Raji (cell line): ENCODE data around the gene NCOA7.

ENCODE experiments used
- POLR2A ChIP-seq: IDR thresholded peaks from 2 replicates; pipeline ENCODE4 v1.6.1; 2011; ENCODE audit warnings: low read depth, low read length, control low read depth; ENCODE audit not compliant: insufficient read depth

Gene NCOA7

DNA sequence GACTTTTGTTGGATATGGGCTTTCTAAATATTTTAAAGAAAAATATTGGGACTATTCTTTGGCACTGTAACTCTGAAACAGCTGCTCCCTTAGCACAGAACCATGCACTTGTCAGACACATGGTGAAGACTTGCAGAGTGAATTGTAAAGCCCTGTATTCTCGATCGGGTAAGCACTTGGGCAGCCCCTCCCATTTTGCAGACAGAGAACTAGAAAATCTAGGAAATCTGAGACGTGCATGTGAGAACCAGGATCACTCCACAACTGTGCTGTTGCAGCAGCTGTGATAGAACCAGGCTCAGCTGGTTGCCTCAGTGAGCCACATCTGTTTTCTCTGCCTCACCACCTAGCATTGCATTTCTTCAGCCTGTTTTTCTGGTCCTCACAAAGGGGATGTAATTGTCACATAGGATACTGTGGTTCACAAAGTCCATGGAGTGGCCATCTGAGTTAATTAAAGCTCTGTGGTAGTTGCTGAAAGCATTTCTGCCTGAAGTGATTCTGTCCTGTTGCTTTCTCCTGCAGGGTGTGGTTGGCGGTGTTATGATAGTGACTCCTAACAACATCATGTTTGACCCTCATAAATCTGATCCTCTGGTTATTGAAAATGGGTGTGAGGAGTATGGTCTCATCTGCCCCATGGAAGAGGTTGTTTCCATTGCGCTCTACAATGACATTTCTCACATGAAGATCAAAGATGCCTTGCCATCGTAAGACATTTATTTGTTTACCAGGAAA is 94.0 kb downstream of the NCOA7 start:
- TF ChIP-seq POLR2A, result no peak

DNA sequence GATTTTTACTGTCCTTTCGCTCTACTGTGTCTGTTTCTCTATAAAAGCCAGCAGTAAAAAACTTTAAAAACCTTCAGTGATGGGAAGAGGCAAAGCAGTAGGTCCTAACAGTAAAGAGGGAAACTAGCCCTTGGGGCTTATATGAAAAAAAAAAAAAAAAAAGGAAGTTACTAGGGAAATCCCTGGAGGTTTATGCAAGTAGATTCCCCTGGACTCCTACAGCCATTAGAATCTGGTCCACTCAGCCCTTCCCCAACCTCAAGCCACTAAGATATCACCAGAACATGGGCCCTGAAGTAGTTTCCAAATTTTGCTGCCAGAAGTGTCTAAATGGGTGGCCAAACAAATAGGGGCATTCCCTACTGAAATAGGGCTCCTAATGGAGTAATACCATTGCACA is 95.3 kb downstream of the NCOA7 start:
- TF ChIP-seq POLR2A, result no peak

DNA sequence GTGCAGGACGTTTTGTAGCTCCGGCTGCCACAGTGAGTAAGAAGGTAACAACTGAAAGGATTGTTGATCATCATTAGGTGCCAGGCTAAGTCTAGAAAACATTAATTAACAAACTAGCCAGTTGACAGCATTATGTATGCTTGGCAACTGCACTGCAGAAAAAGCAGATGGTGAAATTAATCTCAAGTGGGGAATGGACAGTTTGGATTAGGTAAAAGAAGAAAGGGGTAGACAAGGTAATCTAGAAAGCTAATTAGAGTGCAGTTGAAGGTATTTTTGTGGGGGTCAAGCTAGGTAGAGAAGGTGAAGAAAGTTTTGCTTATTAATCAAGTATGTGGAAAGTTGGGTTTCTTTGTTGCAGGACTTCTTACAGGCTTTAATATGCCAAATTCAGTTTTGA is 96.2 kb downstream of the NCOA7 start:
- no peak for TF ChIP-seq POLR2A

DNA sequence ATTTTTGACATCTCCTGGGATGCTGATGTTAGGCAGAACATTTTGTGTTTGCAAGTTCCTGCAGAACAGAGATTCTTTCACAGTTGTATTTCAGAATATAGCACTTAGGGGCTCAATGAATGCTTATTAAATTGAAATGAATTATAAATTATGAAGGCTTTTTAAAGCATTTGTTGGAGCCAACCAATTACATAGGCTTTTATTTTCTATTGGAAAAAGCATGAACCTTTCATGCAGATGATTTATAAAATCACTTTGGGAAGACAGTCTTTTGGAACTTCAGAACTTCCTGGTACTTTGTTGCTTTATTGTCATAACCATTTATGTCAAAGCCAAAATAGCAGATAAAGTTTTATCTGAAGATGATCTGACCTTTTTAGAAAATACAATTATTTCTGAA is 96.6 kb downstream of the NCOA7 start:
- TF ChIP-seq POLR2A, result no peak

- TF ChIP-seq POLR2A, result no peak
Measured at GRCh38 chr6:125888989-125889656, 98.4 kb downstream of the NCOA7 start.

DNA sequence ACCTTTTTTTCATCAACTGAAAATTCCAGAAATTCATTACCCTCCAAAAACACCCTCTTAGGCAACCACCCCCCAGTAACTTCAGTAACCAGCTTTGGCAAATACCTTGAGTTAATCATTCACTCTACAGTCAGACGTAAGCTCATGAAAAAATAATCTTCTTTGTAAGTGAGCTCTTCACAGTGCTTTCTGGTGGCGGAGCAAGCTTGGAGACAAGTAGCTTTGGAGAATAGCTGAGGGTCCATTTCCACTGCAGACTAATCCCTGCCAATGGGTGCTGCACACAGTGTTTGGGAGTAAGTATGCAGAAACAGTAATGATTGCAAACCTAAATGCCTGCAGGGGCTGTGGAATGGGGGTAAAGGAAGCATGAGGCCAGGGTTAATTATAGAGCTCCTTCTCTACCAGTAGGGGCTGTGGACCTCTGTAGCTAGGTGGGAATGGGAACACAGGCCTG is 109.0 kb downstream of the NCOA7 start:
- no peak for TF ChIP-seq POLR2A

- TF ChIP-seq POLR2A, result no peak
Measured at GRCh38 chr6:125904871-125905270, 114.1 kb downstream of the NCOA7 start.

- TF ChIP-seq POLR2A, result no peak
Measured at GRCh38 chr6:125906158-125906998, 115.6 kb downstream of the NCOA7 start.

DNA sequence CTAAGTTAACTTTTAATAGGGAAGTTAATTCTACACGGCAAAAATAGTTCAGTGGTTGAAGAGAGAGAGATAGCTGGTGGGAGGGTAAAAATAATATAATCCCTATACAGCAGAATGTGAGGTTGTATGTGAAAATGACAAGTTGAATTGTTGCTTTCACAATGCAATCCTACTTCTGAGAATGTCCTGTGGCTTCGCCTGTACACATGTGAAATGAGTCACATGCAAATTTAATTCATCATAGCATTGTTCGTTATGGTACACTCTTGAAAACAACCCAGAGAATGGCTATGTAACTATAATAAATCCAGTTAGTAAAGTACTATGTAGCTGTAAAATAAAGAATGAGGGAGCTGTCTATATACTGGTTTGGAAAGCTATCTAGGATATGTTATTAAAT is 119.8 kb downstream of the NCOA7 start:
- TF ChIP-seq POLR2A, result no peak

- no peak for TF ChIP-seq POLR2A
Measured at GRCh38 chr6:125913145-125913544, 122.4 kb downstream of the NCOA7 start.

DNA sequence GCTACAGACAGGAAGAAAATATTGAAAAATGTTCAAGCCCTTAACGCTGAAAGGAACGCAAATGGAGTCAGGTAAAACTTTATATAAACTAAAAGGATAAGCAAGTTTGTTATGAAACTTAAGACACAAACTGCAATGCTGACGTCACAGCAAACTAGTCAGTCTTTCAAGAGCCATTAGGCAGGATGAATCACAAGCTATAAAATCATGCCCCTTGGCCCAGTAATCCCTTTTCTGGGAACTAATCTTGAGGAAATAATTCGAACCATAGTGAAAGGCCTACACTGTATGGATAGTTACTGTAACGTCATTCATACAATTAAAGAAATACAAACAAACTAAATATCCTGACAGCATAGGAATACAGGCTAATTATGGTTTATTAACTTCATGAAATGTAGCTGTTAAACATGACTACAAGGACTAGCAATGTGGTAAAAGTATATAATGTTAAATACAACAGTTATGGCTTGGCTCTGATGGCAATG is 123.1 kb downstream of the NCOA7 start:
- no peak for TF ChIP-seq POLR2A

- TF ChIP-seq POLR2A, result no peak
Measured at GRCh38 chr6:125918230-125918629, 127.5 kb downstream of the NCOA7 start.

- TF ChIP-seq POLR2A, result no peak
Measured at GRCh38 chr6:125918681-125919566, 128.2 kb downstream of the NCOA7 start.

DNA sequence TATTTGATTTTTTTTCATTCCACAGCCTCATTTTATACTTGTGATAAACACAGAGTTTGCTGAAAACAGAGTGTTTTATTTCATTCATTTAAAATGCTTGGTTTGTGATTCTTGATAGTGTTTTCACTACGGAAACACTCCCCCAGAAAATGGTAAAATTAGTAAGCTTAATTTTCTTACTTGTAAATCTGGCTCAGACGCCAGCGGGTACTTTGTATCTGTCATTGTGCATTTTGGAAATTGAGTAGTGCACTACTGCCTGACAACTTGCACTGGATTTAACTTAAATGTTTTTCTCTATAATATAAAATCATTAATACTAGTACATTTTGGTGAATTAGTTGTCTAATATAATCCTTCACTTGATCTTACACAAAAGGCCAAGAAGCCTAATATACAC is 128.9 kb downstream of the NCOA7 start:
- TF ChIP-seq POLR2A, result no peak
